HG03520 (cell line): ENCODE data around the gene FBXO30.
A peak's percentile ranks its signal among the peaks of the same experiment; 100 is the strongest.

Experiments used
- ATAC-seq: cut with Tn5 transposase; IDR thresholded peaks from one replicate; pipeline ENCODE4 v1.9.1; 2021; ENCODE audit warnings: mild to moderate bottlenecking, moderate library complexity; ENCODE audit not compliant: unreplicated experiment

Gene FBXO30

GRCh38 chr6:145822456-145822855 lies 7.9 kb upstream of the FBXO30 start:
- no peak for ATAC-seq

- no peak for ATAC-seq
These were observed 5.4 kb upstream of the FBXO30 start for GRCh38 chr6:145819994-145820393.

GRCh38 chr6:145818796-145819195 lies 4.2 kb upstream of the FBXO30 start:
- no peak for ATAC-seq

- ATAC-seq: no peak
These were observed 1.8 kb upstream of the FBXO30 start for GRCh38 chr6:145816392-145816791.

GRCh38 chr6:145815309-145816274 lies 997 bp upstream of the FBXO30 start:
- peak; percentile 2 for ATAC-seq

GRCh38 chr6:145814035-145814500 lies 527 bp downstream of the FBXO30 start:
- peak; percentile 11 for ATAC-seq

- ATAC-seq: peak; percentile 0
These were observed 1.1 kb downstream of the FBXO30 start for GRCh38 chr6:145813285-145814034.

GRCh38 chr6:145811741-145812140 lies 2.9 kb downstream of the FBXO30 start:
- ATAC-seq: no peak

GRCh38 chr6:145809785-145810184 lies 4.8 kb downstream of the FBXO30 start:
- ATAC-seq: no peak

- peak; percentile 88 for ATAC-seq
These were observed 5.4 kb downstream of the FBXO30 start for GRCh38 chr6:145809211-145809610.

GRCh38 chr6:145808239-145808638 lies 6.4 kb downstream of the FBXO30 start:
- no peak for ATAC-seq

- ATAC-seq: no peak
These were observed 12.5 kb downstream of the FBXO30 start for GRCh38 chr6:145802141-145802540.

- no peak for ATAC-seq
These were observed 13.6 kb downstream of the FBXO30 start for GRCh38 chr6:145801021-145801420.

GRCh38 chr6:145798530-145798929 lies 16.1 kb downstream of the FBXO30 start:
- ATAC-seq: no peak

- ATAC-seq: no peak
These were observed 25.2 kb downstream of the FBXO30 start for GRCh38 chr6:145789443-145789842.

GRCh38 chr6:145787688-145788087 lies 26.9 kb downstream of the FBXO30 start:
- no peak for ATAC-seq

- ATAC-seq: peak; percentile 72
These were observed 29.9 kb downstream of the FBXO30 start for GRCh38 chr6:145784683-145785082.

- ATAC-seq: no peak
These were observed 30.8 kb downstream of the FBXO30 start for GRCh38 chr6:145783796-145784195.

- ATAC-seq: no peak
These were observed 41.7 kb downstream of the FBXO30 start for GRCh38 chr6:145772846-145773245.

GRCh38 chr6:145765449-145765848 lies 49.1 kb downstream of the FBXO30 start:
- no peak for ATAC-seq

GRCh38 chr6:145763742-145764141 lies 50.9 kb downstream of the FBXO30 start:
- ATAC-seq: no peak

GRCh38 chr6:145761584-145761983 lies 53.0 kb downstream of the FBXO30 start:
- no peak for ATAC-seq
